AG09319 (cell line): ENCODE data around the gene RORC.

Experiments used
- DNase-seq: peaks from one replicate; pipeline ENCODE4 v3.0.0-alpha.2; 2010; ENCODE audit warnings: low read depth; ENCODE audit errors: extremely low read depth
- TF ChIP-seq, protein P1 (sequence below): IDR thresholded peaks from 2 replicates; pipeline ENCODE4 v1.5.1; 2011; ENCODE audit warnings: low read depth, mild to moderate bottlenecking, inconsistent platforms, low read length, moderate library complexity

Gene RORC

DNA sequence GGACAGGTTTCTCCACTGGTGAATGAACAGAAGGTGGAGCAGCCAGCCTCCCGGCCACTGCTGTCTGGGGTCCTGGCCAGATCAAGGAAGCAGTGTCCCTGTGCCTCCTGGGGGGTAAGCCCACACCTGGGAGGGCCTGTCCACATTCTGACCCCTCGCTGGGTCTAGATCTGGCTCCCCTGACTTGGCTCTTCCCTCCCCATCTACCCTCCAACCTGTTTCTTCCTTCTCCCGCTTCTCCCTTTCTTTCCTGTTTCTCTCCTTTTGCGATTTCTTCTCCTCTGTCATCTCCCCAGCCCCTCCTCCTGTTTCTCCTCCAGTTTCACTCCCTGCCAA, 378 bp downstream of the RORC start:
- no peak for DNase-seq
- TF ChIP-seq, protein P1, sequence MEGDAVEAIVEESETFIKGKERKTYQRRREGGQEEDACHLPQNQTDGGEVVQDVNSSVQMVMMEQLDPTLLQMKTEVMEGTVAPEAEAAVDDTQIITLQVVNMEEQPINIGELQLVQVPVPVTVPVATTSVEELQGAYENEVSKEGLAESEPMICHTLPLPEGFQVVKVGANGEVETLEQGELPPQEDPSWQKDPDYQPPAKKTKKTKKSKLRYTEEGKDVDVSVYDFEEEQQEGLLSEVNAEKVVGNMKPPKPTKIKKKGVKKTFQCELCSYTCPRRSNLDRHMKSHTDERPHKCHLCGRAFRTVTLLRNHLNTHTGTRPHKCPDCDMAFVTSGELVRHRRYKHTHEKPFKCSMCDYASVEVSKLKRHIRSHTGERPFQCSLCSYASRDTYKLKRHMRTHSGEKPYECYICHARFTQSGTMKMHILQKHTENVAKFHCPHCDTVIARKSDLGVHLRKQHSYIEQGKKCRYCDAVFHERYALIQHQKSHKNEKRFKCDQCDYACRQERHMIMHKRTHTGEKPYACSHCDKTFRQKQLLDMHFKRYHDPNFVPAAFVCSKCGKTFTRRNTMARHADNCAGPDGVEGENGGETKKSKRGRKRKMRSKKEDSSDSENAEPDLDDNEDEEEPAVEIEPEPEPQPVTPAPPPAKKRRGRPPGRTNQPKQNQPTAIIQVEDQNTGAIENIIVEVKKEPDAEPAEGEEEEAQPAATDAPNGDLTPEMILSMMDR: no peak

DNA sequence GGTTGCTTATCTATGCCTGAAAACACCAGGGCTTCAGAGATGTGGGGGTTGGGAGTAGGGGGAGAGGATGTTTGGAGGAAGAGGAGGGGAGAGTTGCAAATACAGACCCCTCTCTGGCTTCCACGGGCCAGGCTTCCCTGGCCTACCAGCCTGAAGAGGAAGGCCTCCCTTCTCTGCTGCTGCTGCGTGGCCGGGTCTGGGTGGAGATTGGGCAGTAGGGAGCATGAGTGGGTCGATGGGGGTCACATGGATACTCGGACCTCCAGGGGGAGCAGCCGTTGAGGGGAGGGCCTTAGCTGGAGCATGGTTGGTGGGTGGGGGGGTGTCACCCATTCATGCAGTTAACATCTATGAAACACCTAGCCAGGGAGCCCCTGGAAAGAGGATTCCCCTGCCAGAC, 1.5 kb downstream of the RORC start:
- DNase-seq: no peak
- TF ChIP-seq, protein P1: no peak

DNA sequence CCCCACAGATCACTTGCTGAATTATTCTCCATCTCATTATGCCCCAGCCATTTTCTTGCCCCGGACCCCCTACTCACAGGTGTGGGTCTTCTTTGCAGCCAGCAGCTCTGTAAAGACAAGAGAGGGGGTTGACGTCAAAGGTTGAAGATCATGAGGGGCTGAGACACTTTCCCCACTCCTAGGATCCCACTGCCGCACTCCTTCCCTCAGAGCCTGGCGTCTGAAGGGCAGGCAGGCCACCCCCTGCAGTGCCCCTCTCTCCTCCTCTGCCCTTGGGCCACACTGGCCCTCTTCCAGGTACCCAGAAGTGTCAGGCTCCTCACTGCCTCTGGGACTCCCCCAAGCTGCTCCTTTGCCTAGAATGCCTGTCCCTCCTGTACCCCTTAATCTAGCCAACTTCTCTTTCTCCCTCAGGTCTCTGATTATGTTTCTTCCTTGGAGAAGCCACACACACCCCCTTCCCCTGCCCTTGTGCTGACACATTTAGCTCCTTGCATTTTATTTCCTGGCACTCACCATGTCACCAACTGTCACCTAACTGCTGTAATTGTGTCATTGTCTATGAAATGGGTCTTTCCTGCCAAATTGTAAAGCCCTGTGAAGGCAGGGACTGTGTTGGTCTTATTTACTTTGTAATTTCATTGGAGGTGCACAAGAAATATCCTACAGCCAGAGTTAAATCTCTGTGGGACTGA, 2.1 kb downstream of the RORC start:
- no peak for DNase-seq
- TF ChIP-seq, protein P1: no peak

DNA sequence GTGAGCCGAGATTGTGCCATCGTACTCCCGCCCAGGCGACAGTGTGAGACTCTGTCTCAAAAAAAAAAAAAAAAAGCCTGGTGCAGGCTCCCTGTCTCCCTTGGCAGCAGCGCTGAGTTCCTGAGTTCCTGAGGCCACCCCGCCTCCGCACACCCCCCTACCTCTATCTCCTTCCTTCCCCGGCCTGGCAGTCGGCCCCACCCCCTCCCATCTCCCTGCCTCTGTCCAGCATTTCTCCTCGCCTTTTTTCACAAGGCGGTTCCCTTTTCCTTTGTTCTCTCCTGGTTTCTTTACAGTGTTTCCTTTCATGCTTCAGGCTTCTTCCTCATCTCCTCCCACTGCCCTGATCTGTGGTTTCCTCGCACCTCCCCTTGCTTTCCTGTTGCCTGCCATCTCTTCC, 2.7 kb downstream of the RORC start:
- no peak for DNase-seq
- TF ChIP-seq, protein P1: no peak

DNA sequence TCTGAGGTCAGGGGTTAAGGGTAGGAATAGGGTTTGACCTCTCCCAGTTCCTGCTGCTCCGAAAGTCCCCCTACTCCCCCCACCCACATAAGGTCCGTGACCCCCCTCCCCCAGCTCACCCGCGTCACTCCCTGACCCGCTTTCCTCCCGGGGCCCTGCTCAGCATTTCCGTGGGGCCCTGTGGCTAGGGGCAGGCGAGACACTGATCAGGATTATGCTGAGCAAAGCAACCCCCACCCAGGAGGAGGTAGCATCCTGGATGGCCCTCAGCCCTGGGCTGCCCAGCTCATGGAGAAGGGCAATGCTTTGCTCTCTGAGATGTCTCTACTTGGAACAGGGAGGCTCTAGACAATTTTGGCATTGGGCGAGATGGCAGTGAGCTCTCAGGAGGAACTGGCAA, 3.7 kb downstream of the RORC start:
- TF ChIP-seq, protein P1: no peak
- no peak for DNase-seq

DNA sequence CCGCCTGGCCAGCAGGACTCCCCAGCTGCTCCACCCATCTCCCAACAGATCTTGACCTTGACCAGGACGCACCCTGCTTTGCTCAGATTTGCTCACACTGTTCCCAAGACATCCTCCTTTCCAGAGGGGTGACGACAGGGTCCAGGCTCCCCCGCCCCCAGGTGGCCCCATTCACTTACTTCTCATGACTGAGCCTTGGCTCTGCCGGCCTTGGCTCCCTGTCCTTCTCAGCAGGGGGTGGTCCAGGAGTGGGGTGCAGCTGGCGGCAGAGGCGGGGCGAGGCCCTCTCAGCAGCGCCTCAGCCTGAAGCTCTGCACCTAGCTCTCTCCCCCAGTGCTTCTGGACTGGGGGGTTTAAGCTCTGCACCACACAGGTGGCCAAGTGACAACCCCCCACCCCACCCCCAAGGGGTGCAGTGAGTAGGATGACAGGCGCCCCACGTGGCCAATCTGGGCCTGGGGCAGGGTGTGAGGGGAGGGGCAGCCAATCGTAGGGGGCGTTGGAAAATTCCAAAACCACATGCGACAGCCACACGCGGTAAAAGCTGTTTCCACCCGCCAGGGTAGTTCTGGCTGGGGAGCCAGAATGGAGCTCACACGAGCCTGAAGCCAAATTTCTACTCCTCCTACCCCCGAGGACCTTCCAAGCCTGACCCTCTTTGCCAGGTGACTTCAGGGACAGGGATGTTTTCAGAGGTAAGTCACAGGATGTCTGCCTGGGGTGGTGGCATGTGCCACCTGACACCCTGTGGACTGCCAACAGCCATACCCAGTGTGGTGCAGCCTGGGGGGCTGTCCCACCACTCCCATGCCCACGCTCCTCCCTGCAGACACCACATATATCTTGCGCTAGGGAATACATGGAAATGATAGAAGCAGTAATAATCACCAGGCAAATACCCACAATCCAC, 5.6 kb downstream of the RORC start:
- TF ChIP-seq, protein P1: no peak
- DNase-seq: no peak

DNA sequence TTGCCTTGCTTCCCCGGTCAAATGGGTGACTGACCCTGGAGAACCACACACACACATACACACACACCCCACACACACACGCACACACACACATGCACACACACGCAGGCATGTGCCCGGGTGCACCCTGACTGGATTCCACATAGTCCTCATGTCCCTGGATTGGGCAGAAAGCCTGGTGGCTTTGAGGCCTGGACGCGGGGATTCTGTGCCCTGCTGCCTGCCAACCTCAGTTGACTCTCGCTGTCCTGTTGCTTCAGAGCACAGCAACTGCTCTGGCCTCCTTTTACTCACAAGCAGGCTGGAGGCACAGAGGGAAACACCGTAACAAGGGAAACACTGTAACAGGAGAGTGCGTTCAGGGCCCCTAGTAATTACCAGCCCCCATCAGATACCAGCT, 6.4 kb downstream of the RORC start:
- DNase-seq: no peak
- TF ChIP-seq, protein P1: no peak
